Fibroblast of lung (primary cell): ENCODE data around the gene QSOX2. TPM values are rescaled to one million over a fixed set of nuclear protein-coding genes. Genes with fewer than 3 reads are reported as not detected.

Experiments used
- DNase-seq, 2 donors: peaks; one replicate each; pipeline versions ENCODE4 v3.0.0 to v3.0.0-alpha.2; 2010; ENCODE audit warnings: low read depth in 2 of 2
- H2AFZ ChIP-seq: 2 replicates; pipeline ENCODE4 v1.5.1; 2012; ENCODE audit warnings: low read length, control low read depth, inconsistent platforms
- H3K27ac ChIP-seq: 2 replicates; pipeline ENCODE4 v1.5.1; 2011; ENCODE audit warnings: low read length, control low read depth; ENCODE audit not compliant: insufficient read depth
- H3K27me3 ChIP-seq: 2 replicates; pipeline ENCODE4 v1.5.1; 2011; ENCODE audit warnings: mild to moderate bottlenecking, low read length; ENCODE audit not compliant: control insufficient read depth, insufficient read depth
- H3K36me3 ChIP-seq: 2 replicates; pipeline ENCODE4 v1.5.1; 2011; ENCODE audit warnings: low read length; ENCODE audit not compliant: control insufficient read depth, insufficient read depth
- H3K4me1 ChIP-seq: 2 replicates; pipeline ENCODE4 v1.5.1; 2011; ENCODE audit warnings: low read length; ENCODE audit not compliant: control insufficient read depth, insufficient read depth; ENCODE audit errors: extremely low read depth
- H3K4me2 ChIP-seq: 2 replicates; pipeline ENCODE4 v1.5.1; 2011; ENCODE audit warnings: low read length, control low read depth; ENCODE audit not compliant: insufficient read depth; ENCODE audit errors: extremely low read depth
- H3K4me3 ChIP-seq, 4 experiments: fragments of 200-600 bp in 1 of 4; sonication (generic) in 1 of 4; replicated peaks in 1 of 4; 2 replicates each; pipeline ENCODE4 v1.5.1; 2011 to 2016; ENCODE audit warnings: low read length in 4 of 4, low read depth in 3 of 4, mild to moderate bottlenecking in 3 of 4, control low read depth in 2 of 4, inconsistent platforms in 1 of 4, mixed read lengths in 1 of 4; ENCODE audit not compliant: insufficient read depth in 1 of 4; ENCODE audit errors: control extremely low read depth in 1 of 4
- H3K79me2 ChIP-seq: 2 replicates; pipeline ENCODE4 v1.5.1; 2012; ENCODE audit warnings: mild to moderate bottlenecking, low read length, inconsistent platforms; ENCODE audit not compliant: control insufficient read depth, insufficient read depth
- H3K9ac ChIP-seq: 2 replicates; pipeline ENCODE4 v1.5.1; 2011; ENCODE audit warnings: mild to moderate bottlenecking, low read length, control low read depth; ENCODE audit not compliant: insufficient read depth
- H3K9me3 ChIP-seq: 2 replicates; pipeline ENCODE4 v1.5.1; 2012; ENCODE audit warnings: low read depth, low read length; ENCODE audit not compliant: control insufficient read depth, insufficient read depth
- H4K20me1 ChIP-seq: 2 replicates; pipeline ENCODE4 v1.5.1; 2011; ENCODE audit warnings: low read length; ENCODE audit not compliant: control insufficient read depth, insufficient read depth; ENCODE audit errors: extremely low read depth
- EZH2 ChIP-seq: IDR thresholded peaks from 2 replicates; pipeline ENCODE4 v1.5.1; 2012; ENCODE audit warnings: low read length, control low read depth, mild to moderate bottlenecking; ENCODE audit errors: missing control alignments
- polyA plus RNA-seq, 2 donors: library from polyadenylated mRNA; depleted of rRNA in 1 of 2; stranded (reverse) in 1 of 2; unstranded in 1 of 2; fragments of >200 nt; gene quantifications; 2 replicates each; pipeline ENCODE4 v1.2.1, GENCODE V29; 2011 to 2012; ENCODE audit warnings: missing spikeins in 1 of 2
- total RNA-seq: library from RNA; depleted of rRNA; stranded (reverse); fragments of >200 nt; gene quantifications from 2 replicates; pipeline ENCODE4 v1.2.1, GENCODE V29; 2014
- TF ChIP-seq, protein P1 (sequence below), 2 donors: IDR thresholded peaks in 1 of 2; conservative IDR thresholded peaks in 1 of 2; 1 replicate in 1 of 2; 2 replicates in 1 of 2; pipeline ENCODE4 v1.5.1; 2011 to 2012; ENCODE audit warnings: low read length in 2 of 2, control low read depth in 1 of 2, inconsistent platforms in 1 of 2, low read depth in 1 of 2, mild to moderate bottlenecking in 1 of 2

QSOX2 gene
- total and polyA plus RNA-seq, 2 donors (not counting 1 experiment from before 2014, with no cell fraction given): 7.8 to 13.2 TPM

DNA sequence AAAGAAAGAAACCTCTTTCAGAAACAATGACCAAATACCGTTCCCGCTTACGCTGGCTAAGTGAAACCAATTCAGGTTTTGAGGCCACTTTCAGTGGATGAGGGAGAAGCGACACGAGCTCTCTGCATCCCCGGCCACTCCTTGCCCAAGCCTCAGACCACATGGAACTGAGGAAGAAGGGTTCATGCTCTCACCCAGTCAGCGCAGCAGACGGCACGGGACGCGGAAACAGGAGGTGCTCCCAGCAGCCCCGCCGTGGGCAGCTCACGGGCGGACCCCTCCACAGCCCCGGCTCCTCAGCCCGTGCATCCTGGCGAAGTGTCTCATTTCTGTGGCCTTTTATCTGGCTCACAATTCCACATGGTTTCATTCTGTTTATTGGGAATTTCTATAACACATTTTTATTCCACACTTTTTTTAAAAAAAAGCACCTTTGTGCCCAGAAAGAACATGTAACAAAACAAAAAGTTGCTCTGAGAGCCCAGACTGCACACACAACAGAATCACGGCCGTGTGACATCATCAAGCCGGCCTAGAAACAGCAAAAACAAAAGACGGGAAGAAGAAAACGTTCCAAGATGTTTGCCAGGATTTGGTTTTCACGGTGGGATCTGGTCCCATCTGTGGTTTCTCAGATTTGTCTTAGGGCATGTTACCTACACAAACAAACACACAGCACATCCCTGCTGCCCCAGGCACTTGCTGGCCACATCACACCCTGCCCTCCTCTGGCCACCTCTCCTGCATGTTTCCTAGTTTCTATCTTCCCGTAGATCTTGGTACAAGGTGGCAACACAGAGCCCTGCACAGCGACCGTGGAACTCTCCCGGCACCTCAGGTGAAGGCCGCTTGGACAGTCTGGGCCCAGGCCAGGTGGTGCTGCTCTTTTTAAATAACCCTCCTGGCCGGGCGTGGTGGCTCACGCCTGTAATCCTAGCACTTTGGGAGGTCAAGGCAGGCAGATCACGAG lies 16.2 kb downstream of the QSOX2 start:
- Histone ChIP-seq H3K79me2 (no peaks in the 10 kb centered on the region), H3K9me3 (no peaks in the 10 kb centered on the region), H3K4me1 (no peaks in the 10 kb centered on the region), H4K20me1 (no peaks in the 10 kb centered on the region), H3K9ac (no peak overlapping the region), H3K4me2 (no peak overlapping the region), H3K27ac (no peak overlapping the region), H3K36me3 (no peaks in the 10 kb centered on the region), H3K4me3 (no peak overlapping the region), H3K27me3 (no peaks in the 10 kb centered on the region), H2AFZ (no peak overlapping the region)
- DNase-seq: peak in 1 of 2 donors; percentile 50
- no peak for TF ChIP-seq EZH2
- TF ChIP-seq, protein P1, sequence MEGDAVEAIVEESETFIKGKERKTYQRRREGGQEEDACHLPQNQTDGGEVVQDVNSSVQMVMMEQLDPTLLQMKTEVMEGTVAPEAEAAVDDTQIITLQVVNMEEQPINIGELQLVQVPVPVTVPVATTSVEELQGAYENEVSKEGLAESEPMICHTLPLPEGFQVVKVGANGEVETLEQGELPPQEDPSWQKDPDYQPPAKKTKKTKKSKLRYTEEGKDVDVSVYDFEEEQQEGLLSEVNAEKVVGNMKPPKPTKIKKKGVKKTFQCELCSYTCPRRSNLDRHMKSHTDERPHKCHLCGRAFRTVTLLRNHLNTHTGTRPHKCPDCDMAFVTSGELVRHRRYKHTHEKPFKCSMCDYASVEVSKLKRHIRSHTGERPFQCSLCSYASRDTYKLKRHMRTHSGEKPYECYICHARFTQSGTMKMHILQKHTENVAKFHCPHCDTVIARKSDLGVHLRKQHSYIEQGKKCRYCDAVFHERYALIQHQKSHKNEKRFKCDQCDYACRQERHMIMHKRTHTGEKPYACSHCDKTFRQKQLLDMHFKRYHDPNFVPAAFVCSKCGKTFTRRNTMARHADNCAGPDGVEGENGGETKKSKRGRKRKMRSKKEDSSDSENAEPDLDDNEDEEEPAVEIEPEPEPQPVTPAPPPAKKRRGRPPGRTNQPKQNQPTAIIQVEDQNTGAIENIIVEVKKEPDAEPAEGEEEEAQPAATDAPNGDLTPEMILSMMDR (conservative IDR thresholded peaks at IDR 0.05 in 1 of 2, IDR thresholded peaks at IDR 0.05 in 1 of 2; ENCODE audit: low read depth in 1 of 2, low read length in 2 of 2): no peak

DNA sequence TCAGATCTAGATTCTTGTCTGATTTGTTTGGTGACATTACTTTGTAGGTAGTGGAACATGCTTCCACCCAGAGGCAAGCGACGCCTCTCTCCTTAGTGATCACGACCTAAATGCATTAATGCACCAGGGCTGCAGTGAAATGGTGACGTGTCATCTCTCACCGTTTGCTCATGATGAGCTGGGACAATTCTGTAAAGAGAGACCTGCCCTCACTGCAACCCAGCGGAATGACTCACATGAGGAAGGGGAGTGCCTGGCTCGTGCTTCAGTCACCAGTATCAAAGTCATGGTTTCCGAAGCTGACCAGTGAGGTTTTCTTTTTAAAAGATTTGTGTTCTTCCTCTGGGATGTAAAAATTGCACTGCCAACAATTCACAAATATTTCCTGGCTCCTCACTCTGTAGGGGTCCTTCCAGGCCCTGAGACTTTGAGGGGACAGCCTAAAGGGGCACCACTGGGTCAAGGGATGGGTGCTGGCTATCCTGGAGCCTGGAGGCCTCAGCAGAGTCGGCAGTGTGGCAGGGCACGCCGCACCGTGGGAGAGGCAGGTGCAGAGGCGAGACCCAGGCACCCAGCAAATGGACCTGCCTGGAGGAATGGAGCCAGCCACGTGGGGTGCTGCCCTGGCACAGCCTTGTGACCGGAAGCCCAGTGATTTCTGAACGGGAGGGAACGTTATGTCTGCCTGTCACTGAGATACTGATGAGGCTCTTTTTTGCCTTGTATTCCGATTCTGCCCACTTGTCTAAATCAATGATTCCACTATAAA lies 17.3 kb downstream of the QSOX2 start:
- DNase-seq: peak; percentile 59 to 87
- H3K27ac ChIP-seq: no peak overlapping the region
- peak overlapping the region; percentile 41 for H3K4me2 ChIP-seq
- no peaks in the 10 kb centered on the region for H3K79me2 ChIP-seq
- H2AFZ ChIP-seq: no peak overlapping the region
- H3K27me3 ChIP-seq: no peaks in the 10 kb centered on the region
- H3K9me3 ChIP-seq: no peaks in the 10 kb centered on the region
- TF ChIP-seq, protein P1 (conservative IDR thresholded peaks at IDR 0.05 in 1 of 2, IDR thresholded peaks at IDR 0.05 in 1 of 2; ENCODE audit: low read depth in 1 of 2, low read length in 2 of 2): no peak
- TF ChIP-seq EZH2: no peak
- H3K36me3 ChIP-seq: peaks cover 5% of the 10 kb centered on the region
- no peaks in the 10 kb centered on the region for H4K20me1 ChIP-seq
- no peak overlapping the region for H3K9ac ChIP-seq
- no peak overlapping the region for H3K4me3 ChIP-seq
- H3K4me1 ChIP-seq: no peaks in the 10 kb centered on the region

DNA sequence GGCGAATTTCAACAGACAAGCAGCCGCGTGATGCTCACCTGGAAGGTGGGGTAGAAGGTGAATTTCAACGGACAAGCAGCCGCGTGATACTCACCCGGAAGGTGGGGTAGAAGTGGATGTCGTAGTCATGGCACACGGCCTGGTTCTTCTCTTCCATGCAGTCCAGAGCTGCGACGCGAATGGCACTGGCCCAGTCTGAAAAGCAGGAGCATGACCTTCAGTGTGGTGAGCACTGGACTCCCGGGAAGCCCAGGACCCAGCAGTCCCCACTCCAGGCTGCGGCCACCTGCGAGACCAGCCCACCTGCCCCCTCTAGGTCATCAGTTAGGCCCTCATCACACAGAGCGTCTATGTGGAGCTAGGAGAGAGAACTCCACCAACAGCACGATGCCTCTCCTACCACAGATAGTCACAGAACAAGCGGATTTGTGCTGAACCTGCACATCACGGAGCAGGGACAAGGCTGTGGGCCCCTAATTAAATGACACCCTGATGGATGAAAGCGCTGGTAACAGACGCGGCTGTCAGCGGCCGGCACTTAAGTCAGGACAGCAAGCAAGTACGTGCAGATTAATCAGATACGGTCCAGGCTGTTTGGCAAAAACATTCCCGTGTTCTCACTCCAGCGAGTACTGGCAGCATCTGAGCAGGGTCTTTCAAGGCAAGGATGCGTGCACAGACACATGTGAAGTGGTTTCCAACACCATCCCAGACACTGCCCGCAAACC lies 18.8 kb downstream of the QSOX2 start:
- no peak overlapping the region for H3K9ac ChIP-seq
- H4K20me1 ChIP-seq: no peaks in the 10 kb centered on the region
- no peak overlapping the region for H3K27ac ChIP-seq
- H3K79me2 ChIP-seq: no peaks in the 10 kb centered on the region
- no peaks in the 10 kb centered on the region for H3K4me1 ChIP-seq
- no peak overlapping the region for H3K4me3 ChIP-seq
- H3K36me3 ChIP-seq: peaks cover 5% of the 10 kb centered on the region
- H3K4me2 ChIP-seq: no peak overlapping the region
- DNase-seq: no peak
- no peaks in the 10 kb centered on the region for H3K9me3 ChIP-seq
- no peaks in the 10 kb centered on the region for H3K27me3 ChIP-seq
- no peak for TF ChIP-seq EZH2
- TF ChIP-seq, protein P1 (conservative IDR thresholded peaks at IDR 0.05 in 1 of 2, IDR thresholded peaks at IDR 0.05 in 1 of 2; ENCODE audit: low read depth in 1 of 2, low read length in 2 of 2): no peak
- H2AFZ ChIP-seq: no peak overlapping the region
